ENCODE data around the gene DOCK4.

The DOCK4 gene

GRCh38 chr7:111998326-111998725 is 207.9 kb downstream of the DOCK4 start:
- no peak overlapping the region for H3K4me3 ChIP-seq (ENCODE audit: low read depth, low read length)
- TF ChIP-seq CTCF (IDR thresholded peaks at IDR 0.05; ENCODE audit: low read depth, low read length): no peak

GRCh38 chr7:111997546-111997945 is 208.7 kb downstream of the DOCK4 start:
- no peak overlapping the region for H3K4me3 ChIP-seq (ENCODE audit: low read depth, low read length)
- no peak for TF ChIP-seq CTCF (IDR thresholded peaks at IDR 0.05; ENCODE audit: low read depth, low read length)

GRCh38 chr7:111992601-111993000 is 213.6 kb downstream of the DOCK4 start:
- H3K4me3 ChIP-seq (ENCODE audit: low read depth, low read length): no peak overlapping the region
- no peak for TF ChIP-seq CTCF (IDR thresholded peaks at IDR 0.05; ENCODE audit: low read depth, low read length)

GRCh38 chr7:111990643-111991042 is 215.6 kb downstream of the DOCK4 start:
- no peak overlapping the region for H3K4me3 ChIP-seq (ENCODE audit: low read depth, low read length)
- TF ChIP-seq CTCF (IDR thresholded peaks at IDR 0.05; ENCODE audit: low read depth, low read length): no peak

- TF ChIP-seq CTCF (IDR thresholded peaks at IDR 0.05; ENCODE audit: low read depth, low read length): no peak
Observed at GRCh38 chr7:111987886-111988285, 218.3 kb downstream of the DOCK4 start.

GRCh38 chr7:111987115-111987826 is 218.9 kb downstream of the DOCK4 start:
- no peak overlapping the region for H3K4me3 ChIP-seq (ENCODE audit: low read depth, low read length)
- TF ChIP-seq CTCF (IDR thresholded peaks at IDR 0.05; ENCODE audit: low read depth, low read length): no peak

More at GRCh38 chr7:111987886-111988285, 218.3 kb downstream of the DOCK4 start:
- H3K4me3 ChIP-seq (ENCODE audit: low read depth, low read length): no peak overlapping the region

- TF ChIP-seq CTCF (IDR thresholded peaks at IDR 0.05; ENCODE audit: low read depth, low read length): no peak
- H3K4me3 ChIP-seq (ENCODE audit: low read depth, low read length): no peak overlapping the region
Observed at GRCh38 chr7:111986601-111987000, 219.6 kb downstream of the DOCK4 start.

Data from WI38 (cell line).